Vagina (tissue), 2 donors: ENCODE data around the gene PCGF3.

Experiments
- CTCF ChIP-seq, 3 experiments: fragments of 450-650 bp in 2 of 3; fragments of 200-600 bp in 1 of 3; sonication (generic) in 1 of 3; IDR thresholded peaks; one replicate each; pipeline ENCODE4 v1.5.1; 2017 to 2019; ENCODE audit warnings: antibody characterized with exemption in 3 of 3, mild to moderate bottlenecking in 2 of 3, moderate library complexity in 2 of 3
- POLR2A ChIP-seq, 2 donors: fragments of 450-650 bp; IDR thresholded peaks; one replicate each; pipeline ENCODE4 v1.6.1; 2017; ENCODE audit warnings: antibody characterized with exemption in 2 of 2, mild to moderate bottlenecking in 2 of 2, moderate library complexity in 2 of 2

- TF ChIP-seq CTCF (IDR thresholded peaks at IDR 0.05) (no peak), POLR2A (IDR thresholded peaks at IDR 0.05) (no peak)
These were observed 86.4 kb downstream of the PCGF3 start for GRCh38 chr4:791898-792625.
